Pancreas (tissue), 10 donors: Measurements from ENCODE around the gene RARB. TPM values are rescaled to one million over a fixed set of nuclear protein-coding genes. Genes with fewer than 3 reads are reported as not detected.

Source experiments
- ATAC-seq, 4 donors: fragments of 200-7000 bp; cut with Tn5 transposase; one replicate each; pipeline versions ENCODE4 v1.8.0 to v1.9.1; 2020; ENCODE audit warnings: mild to moderate bottlenecking in 4 of 4, moderate library complexity in 4 of 4
- DNase-seq, 6 donors: peaks; one replicate each; pipeline ENCODE4 v3.0.0-alpha.2; 2020
- FAIRE-seq: peaks from 2 replicates; lab custom pipeline; 2012; peaks lifted over from hg19 to GRCh38; lab: Jason Lieb, UNC
- H3K27ac ChIP-seq, 4 donors: fragments of 200-600 bp; sonication (generic); 1 replicate in 3 of 4; 2 replicates in 1 of 4; pipeline versions ENCODE4 v1.5.0 to v1.8.0; 2020
- H3K27me3 ChIP-seq, 4 donors: fragments of 200-600 bp; one replicate each; pipeline ENCODE4 v1.8.0; 2021
- H3K36me3 ChIP-seq, 3 donors: fragments of 200-600 bp; sonication (generic) in 1 of 3; one replicate each; pipeline versions ENCODE4 v1.5.0 to v1.8.0; 2020 to 2021
- H3K4me1 ChIP-seq, 3 donors: fragments of 200-600 bp; one replicate each; pipeline ENCODE4 v1.8.0; 2021
- H3K4me3 ChIP-seq, 4 donors: fragments of 200-600 bp; sonication (generic) in 2 of 4; one replicate each; pipeline versions ENCODE4 v1.5.0 to v1.8.0; 2020 to 2021
- H3K9me3 ChIP-seq, 4 donors: fragments of 200-600 bp; one replicate each; pipeline ENCODE4 v1.8.0; 2021
- CTCF ChIP-seq, 4 donors: fragments of 200-600 bp; sonication (generic) in 3 of 4; IDR thresholded peaks; one replicate each; pipeline versions ENCODE4 v1.5.0 to v1.8.0; 2021; ENCODE audit warnings: antibody characterized with exemption in 4 of 4
- WGBS, 2 donors: extraction: QIAGEN DNeasy Blood & Tissue Kit; methylation state at CpG; one replicate each; pipeline ENCODE4 v1.1.7; 2013; 5-methylcytosine and 5-hydroxymethylcytosine counted together
- intact Hi-C, 3 donors: fragments of 100-400 bp; cut with DNase I; formaldehyde crosslinking; loops; one replicate each; pipeline versions ENCODE4 v1.11.1 to v1.14.2; 2022
- polyA plus RNA-seq, 2 donors: library from polyadenylated mRNA; stranded (reverse); fragments of 200-250 nt; gene quantifications; one replicate each; pipeline ENCODE4 v1.2.3, GENCODE V29; 2013
- total RNA-seq, 6 donors: library from RNA; stranded (reverse); fragmentation: NEBNext Ultra II Directional in 4 of 6; extraction: Animal tissue kit (Norgen Biotek cat#: 25700) in 4 of 6; gene quantifications; one replicate each; pipeline versions ENCODE4 v1.2.1 to v1.2.4, GENCODE V29; 2021 to 2023
- donor health status: healthy with polysubstance abuse.
- donor health status: DM: no; HTN: no; CAD: no; lungs with moderate emphysema.
- donor health status: DM: no; HTN: no; CAD: no.
- donor health status: control.
- donor health status: control.
- donor health status: Bipolar disorder and iron deficiency.
- donor health status: DM: yes; HTN: yes; CAD: no.
- donor health status: DM: no; HTN: no; CAD: no.
- donor health status: DM: no; HTN: no; CAD: no.
- donor health status: DM: yes; HTN: yes; CAD: no.

Gene RARB
- total and polyA plus RNA-seq, 8 donors, result 0.49 to 3.3 (median 0.75) TPM

DNA sequence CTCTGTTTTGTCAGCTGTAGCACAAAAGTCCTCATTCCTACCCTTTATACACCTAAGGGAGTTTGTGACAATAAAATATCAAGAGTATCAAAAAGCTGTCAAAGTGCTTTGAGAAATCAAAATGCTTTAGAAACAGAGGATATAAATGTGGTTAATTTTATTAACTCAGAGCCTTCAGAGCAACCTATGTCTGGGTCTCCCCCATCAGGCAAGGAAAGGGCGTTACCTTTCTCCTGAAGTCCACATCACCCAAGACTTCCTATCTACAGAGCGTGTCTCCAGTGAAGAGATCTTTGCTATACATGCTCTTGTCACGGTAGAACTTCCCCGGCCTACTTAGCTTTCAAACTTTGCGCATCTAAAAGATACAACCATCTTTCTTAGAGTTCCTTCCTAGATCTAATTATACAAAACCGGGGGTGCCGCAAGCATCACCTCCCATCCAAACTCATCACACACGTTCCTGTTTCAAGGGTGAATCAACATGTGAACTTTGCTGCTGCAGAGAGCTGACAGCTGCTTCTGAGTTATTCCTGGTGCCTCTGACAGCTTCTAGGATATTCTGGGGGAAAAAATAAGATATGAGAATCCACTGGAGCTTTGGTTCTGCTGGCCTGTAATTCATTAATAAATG lies 93.0 kb downstream of the RARB start:
- intact Hi-C loops, result no loop called here
- Histone ChIP-seq H3K27ac (no peak overlapping the region), H3K36me3 (no peaks in the 10 kb centered on the region), H3K9me3 (no peaks in the 10 kb centered on the region), H3K27me3 (no peaks in the 10 kb centered on the region), H3K4me1 (no peaks in the 10 kb centered on the region), H3K4me3 (no peak overlapping the region)
- no peak for DNase-seq
- no peak for ATAC-seq
- FAIRE-seq, result no peak
- 75 to 86% methylated on average over 8 of the region's 8 CpGs for WGBS, 2 donors
- no peak for TF ChIP-seq CTCF (IDR thresholded peaks at IDR 0.05)

DNA sequence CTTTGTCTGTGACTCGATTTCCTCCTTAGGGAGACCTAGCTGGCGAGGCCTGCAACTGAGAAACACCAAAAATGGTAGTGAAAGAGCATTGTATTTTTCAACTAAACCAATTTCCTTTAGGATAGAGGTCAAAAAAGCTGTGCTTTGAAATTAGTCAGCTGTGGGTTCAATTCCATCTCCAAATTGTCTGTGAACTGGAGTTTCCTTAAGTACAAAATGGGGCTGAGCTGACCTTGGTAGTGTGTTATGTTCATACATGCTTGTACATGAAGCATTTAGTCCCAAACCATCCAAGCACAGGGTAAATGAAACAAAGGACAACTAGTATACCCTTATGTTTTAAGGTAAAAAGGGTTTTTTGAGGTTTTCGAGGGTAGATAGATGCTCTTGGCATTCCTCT lies 99.3 kb downstream of the RARB start:
- Histone ChIP-seq H3K27me3 (no peaks in the 10 kb centered on the region), H3K4me1 (no peaks in the 10 kb centered on the region), H3K27ac (no peak overlapping the region), H3K4me3 (no peak overlapping the region), H3K36me3 (no peaks in the 10 kb centered on the region), H3K9me3 (no peaks in the 10 kb centered on the region)
- DNase-seq (no peak), ATAC-seq (no peak), FAIRE-seq (no peak)
- TF ChIP-seq CTCF (IDR thresholded peaks at IDR 0.05), result no peak
- 62 to 81% methylated on average over 3 of the region's 3 CpGs for WGBS, 2 donors
- intact Hi-C loops, result no loop called here

DNA sequence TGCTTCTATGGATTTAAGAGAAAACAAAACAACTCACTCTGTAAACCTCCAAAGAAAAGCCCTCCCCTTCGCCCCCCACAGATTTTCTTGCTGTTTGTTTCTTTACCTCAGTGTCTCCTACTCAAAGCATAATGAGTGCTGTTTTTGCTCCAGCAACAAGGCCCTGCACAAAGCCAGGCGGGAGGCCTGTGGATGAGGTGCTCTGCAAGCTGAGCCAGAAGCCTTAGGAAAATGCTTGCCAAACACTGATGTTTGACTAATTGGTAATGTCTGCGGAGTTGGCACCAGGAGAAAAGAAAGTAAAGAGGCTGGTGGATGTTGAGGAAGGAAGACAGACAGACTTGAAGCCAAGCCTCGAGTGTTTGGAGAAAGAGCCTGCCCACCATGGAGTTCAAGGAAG lies 99.7 kb downstream of the RARB start:
- H3K36me3 ChIP-seq, result no peaks in the 10 kb centered on the region
- TF ChIP-seq CTCF (IDR thresholded peaks at IDR 0.05), result no peak
- DNase-seq (no peak), ATAC-seq (no peak), FAIRE-seq (no peak)
- no peaks in the 10 kb centered on the region for H3K27me3 ChIP-seq
- H3K9me3 ChIP-seq, result no peaks in the 10 kb centered on the region
- no peak overlapping the region for H3K4me3 ChIP-seq
- intact Hi-C loops, result no loop called here
- no peaks in the 10 kb centered on the region for H3K4me1 ChIP-seq
- H3K27ac ChIP-seq, result no peak overlapping the region
- WGBS, 2 donors, result 60 to 77% methylated on average over 4 of the region's 4 CpGs

DNA sequence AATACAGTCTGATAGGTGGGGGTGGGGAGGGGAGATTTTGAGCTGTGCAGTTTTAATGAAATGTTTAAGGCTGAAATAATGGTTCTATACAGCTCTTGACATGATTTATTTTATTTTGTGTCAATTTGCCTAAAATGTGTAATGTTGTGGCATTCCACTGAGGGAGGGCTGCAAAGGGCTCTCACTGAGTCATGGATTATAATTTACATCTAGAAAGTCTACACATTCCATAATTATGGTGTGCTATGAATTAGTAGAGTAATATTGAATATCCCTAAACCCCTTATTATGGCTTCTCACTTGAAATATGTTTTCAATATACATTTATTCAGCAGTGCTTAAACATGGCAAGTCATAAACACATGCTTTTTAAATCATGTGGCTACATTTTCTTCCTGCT lies 103.9 kb downstream of the RARB start:
- H3K4me3 ChIP-seq, result no peak overlapping the region
- intact Hi-C loops, result no loop called here
- H3K27ac ChIP-seq, result no peak overlapping the region
- H3K36me3 ChIP-seq, result no peaks in the 10 kb centered on the region
- no peaks in the 10 kb centered on the region for H3K27me3 ChIP-seq
- H3K4me1 ChIP-seq, result no peaks in the 10 kb centered on the region
- no peaks in the 10 kb centered on the region for H3K9me3 ChIP-seq
- DNase-seq, result no peak
- FAIRE-seq, result no peak
- no peak for ATAC-seq
- TF ChIP-seq CTCF (IDR thresholded peaks at IDR 0.05), result no peak

DNA sequence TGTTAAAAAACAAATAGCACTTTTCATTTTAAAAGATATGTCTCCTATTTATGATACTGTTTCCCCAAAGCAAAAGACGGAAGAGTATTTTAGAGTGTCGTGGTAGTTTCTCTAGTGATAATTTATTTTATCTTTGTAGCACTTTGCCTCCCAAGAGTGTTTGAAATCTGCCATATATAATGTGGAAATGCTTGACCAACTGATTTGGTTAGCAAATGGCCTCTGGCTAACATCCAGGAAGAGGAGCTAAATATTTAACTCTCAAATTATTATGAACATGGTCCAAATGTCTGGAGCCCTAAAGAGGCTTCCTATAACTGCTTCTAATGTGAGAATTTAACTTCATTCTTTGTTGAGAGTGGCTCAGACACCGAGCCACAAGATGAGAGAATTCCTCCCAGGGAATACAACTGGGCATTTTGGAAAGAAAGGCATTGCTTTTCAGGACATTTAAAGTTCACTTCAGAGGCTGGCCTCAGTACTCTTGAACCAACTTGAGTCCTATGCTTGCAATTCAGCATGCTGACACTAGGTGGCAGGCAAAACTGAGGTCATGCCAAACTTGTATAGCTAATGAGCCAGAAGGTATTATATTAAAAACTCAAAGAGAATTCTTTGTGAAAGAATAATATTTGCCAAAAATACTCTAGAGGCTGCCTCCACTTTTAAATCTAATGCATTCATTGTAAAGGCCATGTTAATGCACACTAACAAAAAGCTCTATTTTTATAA lies 104.5 kb downstream of the RARB start:
- 80 to 93% methylated on average over 3 of the region's 3 CpGs for WGBS, 2 donors
- DNase-seq, result peak in 1 of 6 donors; percentile 11
- H3K4me3 ChIP-seq, result no peak overlapping the region
- H3K27me3 ChIP-seq, result no peaks in the 10 kb centered on the region
- no peaks in the 10 kb centered on the region for H3K36me3 ChIP-seq
- intact Hi-C loops, result no loop called here
- TF ChIP-seq CTCF (IDR thresholded peaks at IDR 0.05), result peak in 2 of 4 donors; percentile 13 to 30
- no peak for ATAC-seq
- FAIRE-seq, result no peak
- no peaks in the 10 kb centered on the region for H3K4me1 ChIP-seq
- no peaks in the 10 kb centered on the region for H3K9me3 ChIP-seq
- no peak overlapping the region for H3K27ac ChIP-seq
